ENCODE measurements around the gene OR5B17. TPM values are rescaled to one million over a fixed set of nuclear protein-coding genes. Genes with fewer than 3 reads are reported as not detected.
A peak's percentile ranks its signal among the peaks of the same experiment; 100 is the strongest.

Gene OR5B17
- total and polyA plus RNA-seq, 2 of the 13 experiments (the other 11 are each of a cell fraction or from before 2014, with no cell fraction given) = not detected

GRCh38 chr11:58390551-58391063 is 31.7 kb upstream of the OR5B17 start:
- FAIRE-seq (no peak), DNase-seq (ENCODE audit: low spot score) (no peak), ATAC-seq (no peak)
- ChIA-PET POLR2A (no interaction called here), CTCF (ENCODE audit: low intra/inter-chr PET ratio, low total read pairs) (no interaction called here)
- no peaks in the 10 kb centered on the region for H3K36me3 ChIP-seq (replicated peaks in 1 of 2; ENCODE audit: control insufficient read depth in 1 of 2, insufficient read depth in 2 of 2, low read length in 2 of 2)
- no peaks in the 10 kb centered on the region for H4K20me1 ChIP-seq (ENCODE audit: insufficient read depth, low read length)
- in situ Hi-C loops (cut with HindIII; ENCODE audit: extremely low pct_ligation_motif_present, low pct_unique_long_range_greater_than_20kb) (no loop called here), intact Hi-C loops (cut with micrococcal nuclease; ENCODE audit: unreplicated experiment) (loop anchor here (10.0 kb wide), 1 partner anchor 124 kb away; no protein-coding TSS in a partner anchor)
- BruUV-seq (replicated peaks) = no TSS peak
- no peak overlapping the region for H3K9ac ChIP-seq (ENCODE audit: insufficient read depth, low read depth, low read length)
- no peaks in the 10 kb centered on the region for H3K79me2 ChIP-seq (ENCODE audit: insufficient read depth, low read length)
- no peak overlapping the region for H3K4me2 ChIP-seq (ENCODE audit: low read depth, low read length)
- H3K4me1 ChIP-seq (ENCODE audit: insufficient read depth, low read length) = no peaks in the 10 kb centered on the region
- no peak overlapping the region for H3K27ac ChIP-seq (ENCODE audit: extremely low read length, insufficient read depth, low read length)
- peaks cover 13% of the 10 kb centered on the region; the same call in 1 of the 2 replicates for H3K9me3 ChIP-seq (ENCODE audit: low read length)
- no peak overlapping the region for H3K4me3 ChIP-seq (replicated peaks in 1 of 3; ENCODE audit: insufficient read depth in 1 of 3, low read depth in 2 of 3, low read length in 3 of 3)
- WGBS (ENCODE audit: low lambda C conversion rate) = 6% methylated on average over 6 of the region's 18 CpGs
- TF ChIP-seq, protein P1, sequence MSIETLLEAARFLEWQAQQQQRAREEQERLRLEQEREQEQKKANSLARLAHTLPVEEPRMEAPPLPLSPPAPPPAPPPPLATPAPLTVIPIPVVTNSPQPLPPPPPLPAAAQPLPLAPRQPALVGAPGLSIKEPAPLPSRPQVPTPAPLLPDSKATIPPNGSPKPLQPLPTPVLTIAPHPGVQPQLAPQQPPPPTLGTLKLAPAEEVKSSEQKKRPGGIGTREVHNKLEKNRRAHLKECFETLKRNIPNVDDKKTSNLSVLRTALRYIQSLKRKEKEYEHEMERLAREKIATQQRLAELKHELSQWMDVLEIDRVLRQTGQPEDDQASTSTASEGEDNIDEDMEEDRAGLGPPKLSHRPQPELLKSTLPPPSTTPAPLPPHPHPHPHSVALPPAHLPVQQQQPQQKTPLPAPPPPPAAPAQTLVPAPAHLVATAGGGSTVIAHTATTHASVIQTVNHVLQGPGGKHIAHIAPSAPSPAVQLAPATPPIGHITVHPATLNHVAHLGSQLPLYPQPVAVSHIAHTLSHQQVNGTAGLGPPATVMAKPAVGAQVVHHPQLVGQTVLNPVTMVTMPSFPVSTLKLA (IDR thresholded peaks at IDR 0.05) = peak; percentile 63; the same call in 1 of the 2 replicates
- no peak for TF ChIP-seq NFE2L2 (IDR thresholded peaks at IDR 0.05; ENCODE audit: low read length)
- no peak for TF ChIP-seq ZNF577 (CRISPR knock-in tag; IDR thresholded peaks at IDR 0.05; ENCODE audit: borderline replicate concordance, low read depth)
- TF ChIP-seq GATAD1 (CRISPR knock-in tag; IDR thresholded peaks at IDR 0.05) = no peak
- no peak for TF ChIP-seq GLI4 (CRISPR knock-in tag; IDR thresholded peaks at IDR 0.05; ENCODE audit: borderline replicate concordance)
- no peak for TF ChIP-seq DZIP1 (CRISPR knock-in tag; IDR thresholded peaks at IDR 0.05)
- TF ChIP-seq, protein P2, sequence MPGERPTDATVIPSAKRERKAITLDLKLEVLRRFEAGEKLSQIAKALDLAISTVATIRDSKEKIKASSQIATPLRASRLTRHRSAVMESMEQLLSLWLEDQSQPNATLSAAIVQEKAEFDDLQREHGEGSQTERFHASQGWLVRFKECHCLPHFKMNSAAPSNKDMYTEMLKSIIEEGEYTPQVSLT (CRISPR knock-in tag; IDR thresholded peaks at IDR 0.05; ENCODE audit: borderline replicate concordance, low read depth) = no peak
- TF ChIP-seq GABPA (IDR thresholded peaks at IDR 0.05; ENCODE audit: low read depth, low read length) = no peak
- no peak for TF ChIP-seq GABPA (CRISPR knock-in tag; IDR thresholded peaks at IDR 0.05; ENCODE audit: low read depth)
- no peak overlapping the region for H2AFZ ChIP-seq (ENCODE audit: low read length)
- no peaks in the 10 kb centered on the region for H3K27me3 ChIP-seq (ENCODE audit: control insufficient read depth in 1 of 2, insufficient read depth in 2 of 2, low read length in 2 of 2)

Data from HepG2 (cell line).